ENCODE results near the gene MUC12. TPM values are rescaled to one million over a fixed set of nuclear protein-coding genes. Genes with fewer than 3 reads are reported as not detected.
A peak's percentile ranks its signal among the peaks of the same experiment; 100 is the strongest.

The MUC12 gene
- total RNA-seq, 1 experiment from 2014 or later = 0.64 TPM

- CTCF ChIA-PET = interaction anchor here (1.0 to 1.3 kb wide), 3 partner anchors 10 to 13 kb away, joined by 3 to 7 read pairs (median 5); no protein-coding TSS in a partner anchor
- no peaks in the 10 kb centered on the region for H3K9me2 ChIP-seq (ENCODE audit: insufficient read depth)
- H3K27ac ChIP-seq (ENCODE audit: low read depth, low read length) = peak overlapping the region; percentile 61; the same call in 1 of the 2 replicates
- H3K4me1 ChIP-seq (ENCODE audit: control insufficient read depth in 1 of 2, insufficient read depth in 2 of 2, low read length in 2 of 2) = peaks cover 6 to 23% of the 10 kb centered on the region in 2 experiments; a peak in 3 of 4 replicates
- DNase-seq (ENCODE audit: low read depth, low spot score) (no peak), ATAC-seq (no peak)
- peaks cover 33% of the 10 kb centered on the region; the same call in 1 of the 2 replicates for H3K27me3 ChIP-seq (ENCODE audit: insufficient read depth, low read length)
- H3K9ac ChIP-seq (ENCODE audit: low read length) = peak overlapping the region; percentile 63
- POLR2A ChIA-PET = no interaction called here
- BruUV-seq (replicated peaks) = no TSS peak
- TF ChIP-seq ELF1 (IDR thresholded peaks at IDR 0.05; ENCODE audit: borderline replicate concordance, low read depth) (no peak), SIN3A (IDR thresholded peaks at IDR 0.05; ENCODE audit: low read depth) (no peak), POLR2AphosphoS5 (IDR thresholded peaks at IDR 0.05; ENCODE audit: low read depth, low read length) (no peak; the same call in 1 of the 2 replicates), EZH2 (IDR thresholded peaks at IDR 0.05) (no peak), ZNF274 (IDR thresholded peaks at IDR 0.05; ENCODE audit: low read depth, low read length) (no peak), CEBPB (IDR thresholded peaks at IDR 0.05; ENCODE audit: low read depth) (no peak), JUND (IDR thresholded peaks at IDR 0.05) (no peak), RAD21 (IDR thresholded peaks at IDR 0.05; ENCODE audit: low read depth) (no peak), ZBTB33 (IDR thresholded peaks at IDR 0.05; ENCODE audit: extremely low read depth, insufficient replicate concordance, low read length) (no peak), EGR1 (IDR thresholded peaks at IDR 0.05; ENCODE audit: low read depth) (no peak), SP1 (IDR thresholded peaks at IDR 0.05; ENCODE audit: low read depth) (no peak), REST (IDR thresholded peaks at IDR 0.05; ENCODE audit: low read depth) (no peak), SRF (IDR thresholded peaks at IDR 0.05; ENCODE audit: low read depth) (no peak), TCF7L2 (IDR thresholded peaks at IDR 0.05; ENCODE audit: borderline replicate concordance, extremely low read depth, insufficient read depth, insufficient read length) (no peak), FOSL1 (IDR thresholded peaks at IDR 0.05; ENCODE audit: low read depth) (no peak), CTCF (IDR thresholded peaks at IDR 0.05 in 2 of 3, conservative IDR thresholded peaks at IDR 0.05 in 1 of 3; ENCODE audit: borderline replicate concordance in 1 of 3, insufficient read depth in 1 of 3, low read depth in 2 of 3, low read length in 2 of 3) (no peak), ZFX (IDR thresholded peaks at IDR 0.05) (no peak)
- H3K9me3 ChIP-seq (ENCODE audit: control insufficient read depth in 1 of 2, insufficient read depth in 1 of 2, low read depth in 1 of 2, low read length in 2 of 2) = no peaks in the 10 kb centered on the region
- RAD21 ChIA-PET (ENCODE audit: low non-redundant PET in 1 of 2, low total read pairs in 2 of 2, uncharacterized antibody in 2 of 2, unreplicated experiment in 2 of 2) = no interaction called here
- H3K4me2 ChIP-seq (ENCODE audit: low read length) = peak overlapping the region; percentile 82
- no peaks in the 10 kb centered on the region for H3K79me2 ChIP-seq (ENCODE audit: insufficient read depth, low read length)
- H4K20me1 ChIP-seq (ENCODE audit: insufficient read depth) = no peaks in the 10 kb centered on the region
- H3K36me3 ChIP-seq (ENCODE audit: control insufficient read depth in 1 of 2, insufficient read depth in 2 of 2, low read length in 2 of 2) = no peaks in the 10 kb centered on the region
- peak overlapping the region; percentile 58 to 63 for H3K4me3 ChIP-seq (replicated peaks in 1 of 2; ENCODE audit: low read depth in 1 of 2, low read length in 2 of 2)
- peak overlapping the region; percentile 96 for H2AFZ ChIP-seq (ENCODE audit: low read depth, low read length, poor library complexity, severe bottlenecking)
- intact Hi-C loops (cut with micrococcal nuclease) = loop anchor here (5.0 to 10.0 kb wide), 2 partner anchors 112 to 230 kb away; no protein-coding TSS in a partner anchor
Observed at GRCh38 chr7:100965045-100965722, 4.2 kb upstream of the MUC12 start.

All from HCT116 (cell line).